IMR-90 (cell line): Measurements from ENCODE around the gene EPHB1. TPM values are rescaled to one million over a fixed set of nuclear protein-coding genes. Genes with fewer than 3 reads are reported as not detected.

Source experiments
- ATAC-seq: fragments of 200-7000 bp; cut with Tn5 transposase; 2 replicates; pipeline ENCODE4 v1.9.1; 2020; ENCODE audit warnings: low read depth, mild to moderate bottlenecking, moderate library complexity
- BruUV-seq: library from RNA; stranded (reverse); fragments of 400-500 nt; replicated peaks from 2 replicates; lab custom pipeline; 2021; lab: Mats Ljungman, UMichigan
- CTCF ChIA-PET: fragments of 300-600 bp; formaldehyde crosslinking; extraction: SDS; loops from one replicate; lab custom pipeline; 2021; ENCODE audit warnings: antibody characterized with exemption; lab: Yijun Ruan, JAX
- POLR2A ChIA-PET: fragments of 300-600 bp; sonication (Branson Sonifier 250); formaldehyde crosslinking; loops from one replicate; lab custom pipeline; 2022; ENCODE audit warnings: antibody characterized with exemption; ENCODE audit not compliant: unreplicated experiment; lab: Charles Lee
- DNase-seq: peaks from one replicate; pipeline ENCODE4 v3.0.0; 2013
- H2AFZ ChIP-seq: replicated peaks from 2 replicates; pipeline ENCODE3; 2013; ENCODE audit warnings: low read length, mild to moderate bottlenecking; ENCODE audit not compliant: poor library complexity
- H2AK5ac ChIP-seq: 2 replicates; pipeline ENCODE4 v1.6.1; 2013; ENCODE audit warnings: low read depth, low read length, inconsistent platforms
- H2AK9ac ChIP-seq: replicated peaks from 2 replicates; pipeline ENCODE3; 2013; ENCODE audit warnings: mild to moderate bottlenecking, low read depth, low read length, moderate library complexity; ENCODE audit not compliant: poor library complexity
- H2BK120ac ChIP-seq: 2 replicates; pipeline ENCODE4 v1.6.1; 2013; ENCODE audit warnings: low read depth, low read length, inconsistent platforms
- H2BK15ac ChIP-seq: 3 replicates; pipeline ENCODE4 v1.6.1; 2013; ENCODE audit warnings: low read depth, low read length, inconsistent platforms
- H2BK20ac ChIP-seq: 2 replicates; pipeline ENCODE4 v1.6.1; 2013; ENCODE audit warnings: low read depth, mild to moderate bottlenecking, inconsistent platforms, low read length, moderate library complexity
- H2BK5ac ChIP-seq: 2 replicates; pipeline ENCODE4 v1.6.1; 2013; ENCODE audit warnings: mild to moderate bottlenecking, low read depth, low read length, inconsistent platforms; ENCODE audit not compliant: poor library complexity, severe bottlenecking
- H3K14ac ChIP-seq: replicated peaks from 2 replicates; pipeline ENCODE4 v1.6.1; 2013; ENCODE audit warnings: low read depth, low read length, inconsistent platforms
- H3K18ac ChIP-seq: 2 replicates; pipeline ENCODE4 v1.6.1; 2013; ENCODE audit warnings: low read depth, low read length, control low read depth
- H3K23ac ChIP-seq: 2 replicates; pipeline ENCODE4 v1.6.1; 2013; ENCODE audit warnings: low read depth, low read length, inconsistent platforms
- H3K27ac ChIP-seq: 2 replicates; pipeline ENCODE4 v1.5.1; 2013; ENCODE audit warnings: mild to moderate bottlenecking, control low read depth, low read length; ENCODE audit not compliant: insufficient read depth
- H3K27me3 ChIP-seq: 2 replicates; pipeline ENCODE4 v1.6.1; 2013; ENCODE audit warnings: low read length; ENCODE audit not compliant: control insufficient read depth, insufficient read depth
- H3K36me3 ChIP-seq: 2 replicates; pipeline ENCODE4 v1.6.1; 2013; ENCODE audit warnings: low read length, mixed read lengths; ENCODE audit not compliant: control insufficient read depth, insufficient read depth
- H3K4ac ChIP-seq: 2 replicates; pipeline ENCODE4 v1.6.1; 2013; ENCODE audit warnings: low read depth, low read length, inconsistent platforms
- H3K4me1 ChIP-seq: 2 replicates; pipeline ENCODE4 v1.6.1; 2013; ENCODE audit warnings: low read length, mixed read lengths; ENCODE audit not compliant: control insufficient read depth, insufficient read depth
- H3K4me2 ChIP-seq: 2 replicates; pipeline ENCODE4 v1.6.1; 2013; ENCODE audit warnings: low read depth, mild to moderate bottlenecking, control low read depth, low read length, moderate library complexity
- H3K4me3 ChIP-seq: 2 replicates; pipeline ENCODE4 v1.5.1; 2013; ENCODE audit warnings: low read depth, mild to moderate bottlenecking, control low read depth, low read length, moderate library complexity; ENCODE audit not compliant: insufficient read depth
- H3K56ac ChIP-seq: 2 replicates; pipeline ENCODE4 v1.6.1; 2013; ENCODE audit warnings: low read length, inconsistent platforms; ENCODE audit not compliant: insufficient read depth; ENCODE audit errors: extremely low read depth
- H3K79me1 ChIP-seq, 2 experiments: 2 replicates each; pipeline ENCODE4 v1.6.1; 2013; ENCODE audit warnings: low read length in 2 of 2, inconsistent platforms in 1 of 2, low read depth in 1 of 2
- H3K9ac ChIP-seq: 2 replicates; pipeline ENCODE4 v1.6.1; 2013; ENCODE audit warnings: low read depth, low read length, control low read depth
- H3K9me1 ChIP-seq: 2 replicates; pipeline ENCODE4 v1.6.1; 2013; ENCODE audit warnings: low read length, inconsistent platforms; ENCODE audit not compliant: insufficient read depth
- H3K9me3 ChIP-seq: 2 replicates; pipeline ENCODE4 v1.6.1; 2013; ENCODE audit warnings: low read length; ENCODE audit not compliant: control insufficient read depth, insufficient read depth
- H4K20me1 ChIP-seq: 2 replicates; pipeline ENCODE4 v1.6.1; 2013; ENCODE audit warnings: low read length, inconsistent platforms; ENCODE audit not compliant: insufficient read depth
- H4K5ac ChIP-seq: 2 replicates; pipeline ENCODE4 v1.6.1; 2013; ENCODE audit warnings: mild to moderate bottlenecking, low read depth, low read length, control low read depth
- H4K8ac ChIP-seq, 2 experiments: 2 replicates each; pipeline ENCODE4 v1.6.1; 2013; ENCODE audit warnings: low read depth in 2 of 2, low read length in 2 of 2, control low read depth in 1 of 2, inconsistent platforms in 1 of 2
- H4K91ac ChIP-seq: 2 replicates; pipeline ENCODE4 v1.6.1; 2013; ENCODE audit warnings: low read depth, low read length, inconsistent platforms; ENCODE audit not compliant: insufficient read depth
- BHLHE40 ChIP-seq: fragments of 150-350 bp; IDR thresholded peaks from 2 replicates; pipeline ENCODE4 v1.6.1; 2016; ENCODE audit warnings: mild to moderate bottlenecking, low read depth, low read length
- CEBPB ChIP-seq: IDR thresholded peaks from 2 replicates; pipeline ENCODE4 v1.6.1; 2012; ENCODE audit warnings: low read depth, low read length, improper control_type of control experiment
- CHD1 ChIP-seq: IDR thresholded peaks from 2 replicates; pipeline ENCODE4 v1.6.1; 2012; ENCODE audit warnings: low read depth, low read length, improper control_type of control experiment
- MAZ ChIP-seq: IDR thresholded peaks from 2 replicates; pipeline ENCODE4 v1.6.1; 2012; ENCODE audit warnings: low read depth, mild to moderate bottlenecking, low read length, improper control_type of control experiment, moderate library complexity, borderline replicate concordance
- RFX5 ChIP-seq: IDR thresholded peaks from 2 replicates; pipeline ENCODE4 v1.8.0; 2012; ENCODE audit warnings: low read depth, mild to moderate bottlenecking, low read length, moderate library complexity
- WGBS, 2 experiments: methylation state at CpG; one replicate each; pipeline versions ENCODE4 v1.1.5 to v1.1.7; 2013; ENCODE audit warnings: missing lambda C conversion rate in 2 of 2; ENCODE audit not compliant: insufficient read length in 1 of 2; ENCODE audit errors: extremely low coverage in 2 of 2; 5-methylcytosine and 5-hydroxymethylcytosine counted together
- dilution Hi-C: fragments of 300-500 bp; cut with HindIII; formaldehyde crosslinking; loops from one replicate; pipeline ENCODE4 v1.14.3; 2018; ENCODE audit warnings: low sequenced_read_pairs; ENCODE audit not compliant: unreplicated experiment
- in situ Hi-C: fragments of 300-500 bp; cut with MboI; formaldehyde crosslinking; loops from 3 replicates; pipeline ENCODE4 v1.14.3; 2019; ENCODE audit warnings: low sequenced_read_pairs, inconsistent platforms, mixed read lengths
- intact Hi-C: fragments of 100-400 bp; cut with micrococcal nuclease; formaldehyde crosslinking; loops from 2 replicates; pipeline ENCODE4 v1.10.0; 2022
- polyA plus RNA-seq, 3 experiments: library from polyadenylated mRNA; depleted of rRNA; stranded (reverse); fragments of >200 nt; gene quantifications; 2 replicates each; pipeline ENCODE4 v1.2.3, GENCODE V29; 2012; ENCODE audit warnings: low replicate concordance in 1 of 3
- total RNA-seq: library from RNA; depleted of rRNA; stranded (reverse); fragments of >200 nt; gene quantifications from 2 replicates; pipeline ENCODE4 v1.2.3, GENCODE V29; 2012

The EPHB1 gene
- total and polyA plus RNA-seq, 2 of the 4 experiments (the other 2 are of a cell fraction), result 0.17 to 0.36 TPM

DNA sequence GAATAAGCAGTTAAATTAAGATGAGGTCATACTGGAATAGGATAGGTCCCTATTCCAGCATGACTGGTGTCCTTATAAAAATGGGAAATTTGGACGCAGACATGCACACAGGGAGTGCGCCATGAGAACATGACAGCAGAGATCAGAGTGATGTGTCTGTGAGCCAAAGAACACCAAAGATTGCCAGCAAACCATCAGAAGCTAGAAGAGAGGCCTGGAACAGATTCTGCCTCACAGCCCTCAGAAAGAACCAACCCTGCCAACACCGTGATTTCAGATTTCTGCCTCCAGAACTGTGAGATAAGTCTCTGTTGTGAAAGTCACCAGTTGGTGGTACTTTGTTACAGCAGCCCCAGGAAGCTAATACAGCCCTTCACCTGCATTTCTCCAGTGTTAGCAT is 34.7 kb downstream of the EPHB1 start:
- no peak for DNase-seq
- no peak overlapping the region for H3K14ac ChIP-seq
- in situ Hi-C loops, result no loop called here

More for the DNA sequence above, 34.7 kb downstream of the EPHB1 start:
- Histone ChIP-seq H3K4me2 (no peak overlapping the region), H3K23ac (no peak overlapping the region), H4K91ac (no peak overlapping the region), H3K4me3 (no peak overlapping the region), H2AK5ac (no peak overlapping the region), H3K4me1 (no peaks in the 10 kb centered on the region), H4K5ac (no peak overlapping the region), H2BK5ac (no peak overlapping the region), H2BK15ac (no peak overlapping the region), H4K8ac (no peak overlapping the region), H3K56ac (no peak overlapping the region), H3K36me3 (no peaks in the 10 kb centered on the region), H3K18ac (no peak overlapping the region), H2BK20ac (no peak overlapping the region), H3K9me3 (no peaks in the 10 kb centered on the region), H3K9me1 (no peaks in the 10 kb centered on the region), H2AK9ac (no peak overlapping the region), H3K9ac (no peak overlapping the region), H3K27ac (no peak overlapping the region), H2AFZ (no peak overlapping the region), H4K20me1 (no peaks in the 10 kb centered on the region), H2BK120ac (no peak overlapping the region), H3K27me3 (no peaks in the 10 kb centered on the region), H3K79me1 (no peaks in the 10 kb centered on the region), H3K4ac (no peak overlapping the region)
- intact Hi-C loops (no loop called here), dilution Hi-C loops (no loop called here)
- POLR2A ChIA-PET, result no interaction called here
- CTCF ChIA-PET, result no interaction called here
- no peak for ATAC-seq
- BruUV-seq, result no TSS peak
- WGBS, 2 experiments, result 54% methylated on average over 2 of the region's 3 CpGs; no CpG with 5 or more reads in 1 of the 2 experiments
- TF ChIP-seq CEBPB (no peak), MAZ (no peak), RFX5 (no peak), BHLHE40 (no peak), CHD1 (no peak)
